ENCODE measurements around the gene REG4.
"Not testable (repeated sequence)": the region's sequence is repeated elsewhere in the genome, so short reads cannot be mapped to it uniquely, and the experiment has no call there.

REG4 gene

GRCh38 chr1:119811387-119811786 lies at the start of gene REG4:
TSS of gene REG4 (minus strand) at chr1:119811460. CDS start at chr1:119808769, 2,691 bp downstream.
- DNase-seq = no peak

GRCh38 chr1:119859647-119860046 lies 48.4 kb upstream of the REG4 start:
- DNase-seq = no peak

DNA sequence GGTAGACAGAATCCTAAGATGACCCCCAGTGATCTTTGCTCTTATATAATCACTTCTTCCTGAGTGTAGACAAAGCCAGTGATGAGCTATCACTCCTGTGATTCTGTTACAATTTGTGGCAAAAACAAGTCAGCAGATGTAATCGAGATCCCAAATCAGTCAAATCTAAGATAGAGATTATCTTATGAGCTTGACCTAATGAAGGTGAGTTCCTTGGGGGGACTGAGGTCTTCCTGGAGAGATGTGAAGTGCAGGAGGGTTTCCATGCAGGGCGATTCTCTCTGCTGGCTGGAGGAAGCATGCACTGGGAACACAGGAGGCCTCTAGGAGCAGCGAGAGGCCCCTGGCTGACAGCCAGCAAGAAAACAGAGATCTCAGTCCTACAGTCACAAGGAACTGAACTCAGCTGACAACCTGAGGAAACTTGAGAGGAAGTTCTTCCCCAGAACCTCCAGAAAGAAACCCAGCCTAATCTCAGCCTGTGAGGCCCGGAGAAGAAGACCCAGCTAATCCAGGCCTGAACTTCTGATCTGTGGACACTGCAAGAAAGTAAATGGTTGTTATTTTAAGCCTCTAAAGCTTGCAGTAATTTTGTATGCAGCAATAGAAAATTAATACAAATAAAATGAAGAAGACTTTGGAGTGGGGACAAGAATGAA lies 47.4 kb upstream of the REG4 start:
- not testable (repeated sequence) for DNase-seq

DNA sequence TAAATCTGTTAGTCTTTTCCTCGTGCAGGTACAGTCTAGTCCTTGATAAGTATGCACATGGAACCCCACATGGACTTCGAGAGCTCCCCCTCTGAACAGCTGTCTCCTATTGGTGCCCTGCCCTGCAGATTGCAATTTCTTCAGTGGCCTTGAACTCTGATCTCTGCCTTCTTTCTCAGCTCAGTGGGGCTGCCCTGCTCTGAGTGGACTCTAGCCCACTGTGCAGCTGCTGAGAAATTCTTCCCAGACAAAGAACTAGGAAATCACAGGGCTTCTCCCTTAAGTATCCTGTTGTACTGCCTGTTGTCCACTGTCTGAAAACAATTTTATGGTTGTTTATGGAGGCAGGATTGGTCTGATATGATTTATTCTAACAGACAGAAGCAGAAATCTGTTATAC lies 46.9 kb upstream of the REG4 start:
- DNase-seq = no peak

DNA sequence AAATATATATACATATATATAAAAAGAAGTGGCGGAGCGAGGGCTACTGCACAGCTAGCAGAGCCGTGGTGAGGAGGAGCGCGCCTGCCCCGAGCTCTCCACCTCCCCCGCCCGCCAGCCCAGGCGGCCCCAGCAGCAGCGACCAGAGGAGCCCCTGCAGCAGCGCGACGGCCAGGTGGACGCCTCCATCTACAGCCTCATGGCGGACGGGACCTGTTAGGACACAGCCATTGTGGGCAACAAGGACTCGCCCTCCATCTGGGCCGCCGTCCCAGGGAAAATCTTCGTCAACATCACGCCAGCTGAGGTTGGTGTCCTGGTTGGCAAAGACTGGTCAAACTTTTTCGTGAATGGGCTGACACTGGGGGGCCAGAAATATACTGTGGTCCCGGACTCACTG lies 41.9 kb upstream of the REG4 start:
- DNase-seq = no peak

GRCh38 chr1:119844206-119844605 lies 32.9 kb upstream of the REG4 start:
- not testable (repeated sequence) for DNase-seq

GRCh38 chr1:119841306-119841705 lies 30.0 kb upstream of the REG4 start:
- no peak for DNase-seq

DNA sequence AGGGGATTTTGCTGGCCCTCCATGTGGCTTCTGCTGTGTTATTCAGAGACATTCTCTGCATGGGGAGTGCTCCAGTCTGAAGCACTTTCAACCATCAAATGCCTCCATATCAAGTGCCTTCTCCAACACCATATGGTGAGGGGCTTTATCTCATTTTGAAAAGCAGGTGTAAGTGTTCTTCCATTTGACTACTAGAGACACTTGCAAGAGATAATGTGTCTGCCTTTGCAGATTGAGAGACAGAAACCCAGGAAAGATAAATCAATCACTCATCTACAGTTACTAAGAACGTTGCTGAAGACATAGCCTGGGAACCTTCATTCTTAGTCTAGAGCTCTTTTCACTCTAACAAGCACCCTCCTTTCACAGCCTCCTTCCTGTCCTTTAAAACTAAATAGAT lies 29.5 kb upstream of the REG4 start:
- no peak for DNase-seq

DNA sequence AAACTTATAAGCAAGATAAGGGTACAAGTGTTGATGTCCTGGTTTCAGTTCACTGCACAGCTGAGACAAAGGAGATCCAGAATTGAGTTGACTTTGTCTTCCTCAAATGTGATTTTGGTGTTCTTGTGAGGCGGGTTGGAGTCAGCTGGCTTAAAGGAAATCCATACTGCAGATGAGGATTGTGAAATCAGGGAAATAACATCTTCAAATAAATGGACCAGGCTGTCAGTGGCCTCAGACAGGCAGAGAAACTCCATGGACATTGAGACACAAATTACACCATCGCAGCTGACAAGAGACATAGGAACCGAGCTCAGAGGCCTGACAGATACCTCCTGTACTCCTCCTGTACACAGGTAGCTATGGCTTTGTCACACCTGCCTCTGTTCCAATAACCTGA lies 27.0 kb upstream of the REG4 start:
- no peak for DNase-seq

DNA sequence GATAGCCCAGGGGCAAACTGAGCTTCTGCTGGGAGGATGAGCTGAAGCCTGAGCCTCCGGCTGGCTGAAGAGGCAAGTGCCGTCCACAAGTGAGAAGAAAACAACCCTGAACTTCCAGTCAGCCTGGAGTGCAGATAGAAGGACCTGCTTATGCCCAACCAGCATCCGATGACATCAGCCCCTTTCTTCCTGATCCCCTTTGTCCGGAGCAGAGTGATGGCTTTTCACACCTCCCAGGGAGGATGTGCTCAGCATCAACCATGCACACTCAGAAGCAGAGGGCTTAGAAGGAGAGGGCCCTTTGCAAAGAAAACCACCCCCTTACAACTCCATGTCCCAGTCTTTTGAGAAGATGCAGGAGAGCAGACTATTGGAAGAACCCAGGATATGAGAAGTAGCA lies 23.7 kb upstream of the REG4 start:
- no peak for DNase-seq

DNA sequence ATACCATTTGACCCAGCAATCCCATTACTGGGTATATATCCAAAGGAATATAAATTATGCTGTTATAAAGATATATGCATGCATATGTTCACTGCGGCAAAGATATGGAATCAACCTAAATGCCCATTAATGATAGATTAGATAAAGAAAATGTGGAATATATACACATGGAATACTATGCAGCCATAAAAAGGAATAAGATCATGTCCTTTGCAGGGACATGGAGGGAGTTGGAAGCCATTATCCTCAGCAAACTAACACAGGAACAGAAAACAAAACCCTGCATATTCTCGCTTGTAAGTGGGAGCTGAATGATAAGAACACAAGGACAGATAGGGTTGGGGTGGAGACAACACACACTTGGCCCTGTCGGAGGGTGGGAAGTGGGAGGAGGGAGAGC lies 19.8 kb upstream of the REG4 start:
- no peak for DNase-seq

DNA sequence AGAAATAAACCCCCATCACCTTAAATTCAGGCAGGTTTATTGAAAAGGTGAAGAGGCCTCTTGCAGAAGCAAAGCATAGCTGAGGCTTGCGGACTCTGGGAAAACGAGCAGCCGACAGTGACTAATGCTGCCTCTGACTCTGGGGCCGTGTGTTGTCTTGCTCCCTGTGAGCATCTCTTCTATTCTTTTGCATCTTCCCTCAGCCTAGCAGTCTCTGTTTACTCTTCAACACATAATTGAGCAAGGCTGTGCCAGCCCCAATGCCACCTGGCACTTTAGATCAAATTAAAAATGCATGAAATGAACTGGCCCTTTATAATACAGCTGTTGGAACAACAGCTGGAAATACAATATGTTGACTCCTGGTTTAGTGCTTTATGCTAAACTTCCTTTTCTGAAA lies 18.4 kb upstream of the REG4 start:
- DNase-seq = no peak

DNA sequence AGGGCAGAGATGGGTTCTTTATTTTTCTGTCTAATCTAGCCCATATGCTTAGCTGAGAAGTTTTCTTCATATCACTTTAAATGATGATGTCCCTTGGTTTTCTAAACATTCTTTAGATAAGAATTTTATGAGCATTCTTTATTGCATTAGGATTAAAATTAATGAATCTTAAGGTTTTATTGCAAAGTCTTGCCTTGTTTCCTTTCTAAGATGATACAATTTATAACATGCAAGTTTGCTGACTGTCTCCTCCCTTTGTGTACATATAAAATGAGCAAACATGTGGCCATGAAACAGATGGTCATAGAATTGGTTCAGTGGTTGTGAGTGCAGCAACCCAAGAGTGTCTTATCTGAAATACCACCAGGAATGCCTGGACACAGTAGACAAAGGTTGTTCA lies 17.7 kb upstream of the REG4 start:
- DNase-seq = not testable (repeated sequence)

DNA sequence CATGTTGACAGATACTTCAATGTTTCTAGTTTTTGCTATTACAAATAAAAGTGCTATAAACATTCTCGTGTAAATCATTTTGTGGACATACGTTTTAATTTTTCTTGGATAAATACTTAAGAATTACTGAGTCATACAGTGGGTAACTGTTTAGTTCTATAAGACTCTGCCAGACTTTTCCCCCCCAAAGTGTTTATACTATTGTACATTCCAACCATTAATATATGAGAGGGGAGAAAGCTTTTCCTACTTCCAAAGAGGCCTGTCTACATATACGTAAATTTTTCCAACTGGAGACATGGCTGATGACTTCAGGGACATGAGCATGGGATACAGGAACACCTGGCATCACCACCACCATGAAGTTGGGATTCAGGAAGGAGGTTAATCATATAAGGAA lies 17.0 kb upstream of the REG4 start:
- no peak for DNase-seq

DNA sequence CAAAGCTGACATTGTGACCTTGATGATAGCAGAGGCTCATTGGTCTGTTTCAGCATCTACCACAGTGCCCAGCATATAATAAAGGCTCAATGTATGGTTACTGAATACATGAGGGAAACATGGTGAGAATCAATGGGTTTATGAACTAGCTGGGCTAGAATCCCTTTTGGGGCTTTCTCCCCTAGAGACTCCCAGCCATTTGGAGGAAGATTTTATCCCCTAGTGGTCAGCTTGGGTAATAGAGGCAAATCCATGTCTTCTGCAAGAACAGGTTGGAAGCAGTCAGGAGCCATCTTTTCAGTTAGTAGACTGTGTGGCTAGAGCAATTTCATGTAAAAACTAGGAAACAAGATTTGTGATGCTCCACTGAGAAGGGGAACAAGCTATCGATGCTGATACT lies 15.8 kb upstream of the REG4 start:
- DNase-seq = no peak

DNA sequence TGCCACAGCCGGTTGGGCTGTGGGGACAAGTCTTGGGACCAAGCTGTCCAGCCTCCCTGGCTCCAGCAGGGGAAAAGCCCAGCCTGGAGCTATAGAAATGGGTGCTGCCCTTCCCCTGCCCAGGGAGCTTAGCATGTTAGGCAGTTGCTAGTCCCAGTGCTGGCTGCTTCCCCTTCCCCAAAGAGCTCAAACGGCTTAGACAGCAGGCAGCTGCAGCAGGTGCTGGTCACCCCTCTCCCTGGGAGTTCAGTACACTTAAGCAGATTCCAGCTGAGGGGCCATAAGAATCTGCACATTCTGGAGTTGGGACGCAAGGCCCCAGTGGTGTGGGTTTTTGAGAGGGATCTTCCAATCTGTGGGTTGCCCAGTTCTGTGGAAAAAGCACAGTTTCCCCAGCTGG lies 11.1 kb upstream of the REG4 start:
- DNase-seq = no peak

DNA sequence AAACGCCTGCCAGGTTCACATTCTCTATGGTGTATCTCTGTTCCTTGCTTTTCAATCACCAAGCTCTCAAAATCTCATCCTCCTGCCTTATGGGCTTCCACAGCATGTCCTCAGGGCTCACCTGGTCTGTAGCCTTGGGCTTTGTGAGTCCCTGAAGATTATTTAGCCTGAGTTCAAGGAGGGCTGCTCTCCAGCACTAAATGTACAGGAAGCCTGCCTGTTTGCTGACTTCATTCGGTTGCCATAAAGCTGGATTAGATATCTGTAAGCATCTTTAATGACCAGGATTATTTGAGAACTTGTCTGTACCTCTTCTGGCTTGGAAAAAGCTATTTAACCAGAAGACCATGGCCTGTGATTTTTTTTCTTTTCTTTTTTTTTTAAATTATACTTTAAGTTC lies 6.9 kb upstream of the REG4 start:
- DNase-seq = no peak

DNA sequence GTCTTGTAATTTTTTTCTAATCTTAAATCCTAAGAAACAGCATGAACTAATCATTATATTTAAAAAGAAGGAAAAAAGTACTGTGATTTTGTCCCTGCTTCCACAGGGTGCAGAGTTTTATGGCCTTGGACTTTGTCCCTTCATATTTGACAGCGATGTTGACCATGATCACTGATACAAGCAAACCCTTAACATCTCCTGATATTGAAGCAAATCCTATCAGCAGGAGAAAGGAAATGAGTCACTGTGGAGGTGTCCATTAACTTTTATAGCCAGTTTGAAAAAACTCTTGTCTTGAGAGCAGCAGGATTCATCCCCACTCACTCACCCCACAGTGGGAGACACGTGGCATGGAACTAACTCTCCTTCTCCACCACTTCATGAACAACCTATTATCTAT lies 5.1 kb upstream of the REG4 start:
- no peak for DNase-seq

DNA sequence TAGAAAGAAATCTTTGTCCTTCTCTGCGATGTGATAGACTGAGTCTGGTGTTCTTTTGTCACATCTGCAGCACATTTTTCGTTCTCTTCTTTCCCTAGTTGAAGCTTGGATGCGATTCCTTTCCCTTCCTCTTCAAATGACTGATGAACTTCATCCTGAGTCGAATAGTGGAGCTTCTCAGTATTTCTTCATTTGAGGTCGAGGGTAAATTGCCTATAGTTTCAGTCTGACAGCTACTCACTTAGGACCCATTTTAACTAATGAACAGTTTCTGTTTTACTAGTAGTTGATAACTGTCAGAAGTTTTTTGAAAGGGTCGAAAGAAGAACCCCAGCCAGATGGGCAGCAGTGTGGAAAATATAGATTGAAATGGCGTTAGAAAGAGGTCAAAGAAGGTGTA lies 4.7 kb upstream of the REG4 start:
- DNase-seq = no peak

GRCh38 chr1:119815361-119815760 lies 4.1 kb upstream of the REG4 start:
- no peak for DNase-seq

DNA sequence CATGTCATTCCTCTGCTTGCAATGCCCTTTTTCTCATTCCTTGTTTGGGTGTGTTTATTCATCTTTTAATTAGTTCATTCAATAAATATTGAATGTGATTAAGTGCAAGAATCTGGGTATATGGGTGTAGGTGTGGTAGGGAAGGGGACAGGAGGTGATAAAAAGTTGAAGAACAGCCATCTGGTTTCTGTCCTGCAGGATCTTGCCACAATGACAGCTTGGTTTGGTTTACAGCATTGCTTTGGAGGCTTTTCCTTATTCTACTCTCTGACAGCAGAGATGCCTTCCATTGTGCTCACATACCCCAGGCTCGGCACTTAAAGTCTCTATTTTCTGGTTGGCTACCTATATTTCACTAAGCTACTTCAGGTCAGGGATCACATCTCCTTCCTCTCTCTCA lies 3.0 kb upstream of the REG4 start:
- no peak for DNase-seq

GRCh38 chr1:119811985-119812557 lies 811 bp upstream of the REG4 start:
- no peak for DNase-seq

- DNase-seq = peak; percentile 68 to 74
Observed at GRCh38 chr1:119808972-119809550, 2.2 kb downstream of the REG4 start.

DNA sequence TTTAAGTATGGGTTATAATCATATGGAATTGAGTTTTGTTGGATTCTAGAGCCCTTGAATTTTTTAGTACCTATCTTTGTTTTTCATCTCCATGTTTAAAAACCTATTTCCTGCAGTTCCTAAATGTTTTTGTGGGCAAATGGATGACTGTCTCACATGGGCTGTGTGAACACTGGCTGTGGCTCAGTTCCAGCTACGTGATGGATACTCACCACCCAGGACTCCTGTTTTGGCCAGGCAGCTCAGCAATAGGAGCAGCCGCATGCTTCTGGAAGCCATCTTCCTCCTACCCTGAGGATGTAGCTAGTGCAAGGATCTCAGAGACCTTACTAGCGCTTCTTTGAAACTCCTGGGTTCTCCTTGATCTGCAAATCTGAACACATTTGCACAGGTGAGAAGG lies 2.8 kb downstream of the REG4 start:
- DNase-seq = no peak

- DNase-seq = no peak
Observed at GRCh38 chr1:119806489-119806888, 4.8 kb downstream of the REG4 start.
